Left ventricle myocardium superior (tissue), 1 donor: ENCODE data around the gene HS3ST4. TPM values are rescaled to one million over a fixed set of nuclear protein-coding genes. Genes with fewer than 3 reads are reported as not detected.
"Not testable (repeated sequence)": the region's sequence is repeated elsewhere in the genome, so short reads cannot be mapped to it uniquely, and the experiment has no call there.

Experiments used
- ATAC-seq: fragments of 200-7000 bp; cut with Tn5 transposase; one replicate; pipeline ENCODE4 v1.9.1; 2020; ENCODE audit warnings: mild to moderate bottlenecking, moderate library complexity
- DNase-seq: peaks from one replicate; pipeline ENCODE4 v3.0.0-alpha.2; 2020
- intact Hi-C: fragments of 100-400 bp; cut with micrococcal nuclease; formaldehyde crosslinking; loops from one replicate; pipeline ENCODE4 v1.11.0; 2022
- total RNA-seq: library from RNA; stranded (reverse); fragmentation: NEBNext Ultra II Directional; extraction: Animal tissue kit (Norgen Biotek cat#: 25700); gene quantifications from one replicate; pipeline ENCODE4 v1.2.1, GENCODE V29; 2021
- donor health status: DM: no; HTN: yes; CAD: no; lungs with severe emphysema.

HS3ST4 gene
- total RNA-seq, 1 donor from 2014 or later: not detected

DNA sequence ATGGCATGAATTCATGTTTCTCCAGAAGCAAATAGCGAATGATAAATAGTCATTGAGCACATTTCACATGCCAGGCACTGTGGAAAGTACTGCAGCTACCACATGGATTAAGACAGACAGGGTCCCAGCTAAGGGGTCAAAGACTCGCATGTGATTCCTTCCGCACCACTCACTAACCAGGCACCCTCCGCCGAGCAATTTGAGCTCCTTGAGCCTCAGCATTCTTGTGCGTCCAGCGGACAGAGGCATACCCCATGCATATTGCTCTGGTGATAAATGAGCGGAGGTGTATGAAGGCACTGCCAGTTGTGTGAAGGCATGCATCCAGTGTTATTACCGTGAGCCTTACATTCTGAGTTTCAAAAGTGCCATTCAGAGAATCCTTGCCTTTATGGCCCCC lies 358.7 kb downstream of the HS3ST4 start:
- no peak for ATAC-seq
- no peak for DNase-seq
- intact Hi-C loops: no loop called here

DNA sequence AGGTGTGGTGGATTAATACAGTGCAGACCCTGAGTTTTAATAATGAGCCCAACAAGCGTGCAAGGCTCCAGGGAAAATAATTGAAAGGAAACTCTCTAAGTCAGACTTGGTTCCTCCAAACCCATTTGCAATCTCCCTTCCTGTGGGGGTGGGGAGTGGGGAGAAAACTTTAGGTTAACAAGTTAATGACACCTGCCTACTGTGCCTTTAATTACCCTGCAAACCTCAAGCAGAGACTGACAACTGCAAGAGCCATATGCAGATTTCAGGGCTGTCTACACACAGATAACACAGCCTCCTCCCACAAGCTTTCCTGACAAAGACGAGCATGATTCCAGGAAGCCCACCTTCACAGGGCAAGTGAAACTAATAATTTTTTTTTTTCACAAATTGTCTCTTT lies 359.3 kb downstream of the HS3ST4 start:
- DNase-seq (no peak), ATAC-seq (no peak)
- intact Hi-C loops: no loop called here

DNA sequence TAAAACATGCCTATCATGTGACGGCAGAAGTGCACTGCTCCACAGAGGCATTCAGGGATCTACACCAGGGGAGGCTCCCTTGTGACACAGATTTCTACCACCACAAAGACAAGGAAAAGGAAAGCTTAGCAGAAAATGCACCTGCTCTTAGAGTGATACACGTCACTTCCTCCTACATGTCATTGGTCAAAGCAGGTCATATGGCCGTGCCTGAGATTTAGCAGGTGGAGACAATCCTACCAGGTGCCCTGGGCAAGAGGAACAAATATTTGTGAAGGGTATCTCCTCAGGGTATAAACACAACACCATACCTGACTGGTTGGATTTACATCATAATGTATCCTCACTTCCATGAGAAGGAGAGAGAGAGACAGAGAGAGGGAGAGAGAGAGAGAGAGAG lies 362.1 kb downstream of the HS3ST4 start:
- ATAC-seq (no peak), DNase-seq (no peak)
- intact Hi-C loops: no loop called here

DNA sequence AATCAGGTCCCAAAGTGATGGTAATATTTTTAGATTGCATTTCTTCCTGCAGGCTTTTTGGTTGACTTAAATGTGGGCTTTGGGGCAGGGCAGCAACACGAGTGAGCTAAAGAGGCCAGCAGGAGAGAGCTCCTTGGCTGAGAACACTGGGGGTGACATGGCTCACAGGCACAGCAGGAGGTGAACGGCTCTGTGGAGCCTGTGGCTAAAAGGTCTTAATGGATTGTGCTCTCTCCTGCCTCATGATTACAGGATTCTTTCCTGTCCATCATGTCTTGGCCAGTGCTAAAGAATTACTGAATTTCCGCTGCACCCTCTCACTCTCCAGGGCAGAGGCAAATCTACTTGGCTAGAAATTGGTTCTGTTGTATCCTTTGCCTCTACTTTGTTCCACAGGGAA lies 366.6 kb downstream of the HS3ST4 start:
- DNase-seq (no peak), ATAC-seq (no peak)
- intact Hi-C loops: no loop called here

DNA sequence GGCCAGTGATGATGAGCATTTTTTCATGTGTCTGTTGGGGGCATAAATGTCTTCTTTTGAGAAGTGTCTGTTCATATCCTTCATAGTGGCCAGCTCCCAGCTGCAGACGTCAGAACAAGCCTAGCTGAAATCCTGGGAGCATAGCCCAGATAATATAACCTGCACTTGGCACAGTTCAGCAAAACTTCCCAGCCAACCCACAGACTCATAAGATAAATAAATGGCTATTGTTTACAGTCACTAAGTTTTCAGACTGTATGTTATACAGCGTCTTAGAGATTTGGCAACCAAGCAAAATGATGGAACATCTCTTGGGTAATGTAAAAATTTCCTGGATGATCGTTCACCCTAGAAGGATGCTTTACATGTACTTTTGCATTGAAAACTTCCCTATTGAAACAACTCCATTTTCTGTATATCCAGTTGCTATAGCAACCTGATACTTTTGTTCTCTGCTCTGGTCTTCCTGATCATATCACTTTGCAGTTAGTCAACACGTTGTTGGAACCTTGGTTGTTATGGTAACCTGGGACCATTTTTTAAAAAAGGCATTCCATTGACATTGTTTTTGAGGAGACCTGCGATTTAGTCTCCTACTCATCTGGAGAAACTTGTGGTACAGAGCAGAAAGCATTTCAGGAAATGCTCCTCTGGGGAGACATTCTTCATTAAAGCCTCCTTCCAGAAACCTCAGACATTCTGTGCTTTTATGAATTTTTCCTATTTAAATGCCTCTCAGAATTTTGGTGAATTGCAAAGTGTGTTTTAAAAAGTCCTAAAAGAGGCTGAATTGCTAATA lies 378.7 kb downstream of the HS3ST4 start:
- ATAC-seq (no peak), DNase-seq (no peak)
- intact Hi-C loops: no loop called here

DNA sequence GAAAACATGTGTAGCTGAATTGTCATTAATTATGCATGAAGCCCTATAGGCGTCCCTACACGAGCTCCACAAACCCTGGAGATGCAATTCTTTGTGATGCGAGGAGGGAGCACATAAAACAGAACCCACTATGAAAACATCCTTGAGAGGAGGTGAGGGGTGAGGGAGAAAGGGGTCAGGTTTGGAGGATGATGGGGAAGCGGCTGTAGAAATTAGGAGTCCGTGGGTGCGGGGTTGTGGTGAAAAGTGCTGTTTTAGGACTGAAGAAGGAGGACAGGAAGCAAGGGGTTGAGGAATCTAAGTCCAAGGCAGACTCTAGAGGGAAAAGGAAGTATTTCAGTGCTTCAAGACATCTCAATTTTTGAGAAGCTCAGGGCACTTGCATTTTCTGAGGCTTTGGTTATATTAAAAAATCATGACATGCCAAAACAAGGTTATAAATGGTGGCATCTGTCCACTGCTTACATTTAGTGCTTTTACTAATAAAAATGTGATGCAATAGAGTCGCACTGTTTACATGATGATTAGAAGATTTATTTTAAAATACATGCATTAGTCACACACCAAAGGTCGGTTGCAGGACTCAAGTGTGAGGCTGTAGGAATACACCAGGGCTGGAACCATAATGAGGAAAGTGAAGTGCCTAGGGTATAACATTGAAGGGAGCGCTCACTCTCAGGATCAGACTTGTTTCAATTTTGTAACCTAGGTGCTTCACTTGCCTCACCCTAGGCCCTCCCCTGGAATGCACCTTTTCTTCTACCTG lies 379.5 kb downstream of the HS3ST4 start:
- ATAC-seq (no peak), DNase-seq (no peak)
- intact Hi-C loops: no loop called here

DNA sequence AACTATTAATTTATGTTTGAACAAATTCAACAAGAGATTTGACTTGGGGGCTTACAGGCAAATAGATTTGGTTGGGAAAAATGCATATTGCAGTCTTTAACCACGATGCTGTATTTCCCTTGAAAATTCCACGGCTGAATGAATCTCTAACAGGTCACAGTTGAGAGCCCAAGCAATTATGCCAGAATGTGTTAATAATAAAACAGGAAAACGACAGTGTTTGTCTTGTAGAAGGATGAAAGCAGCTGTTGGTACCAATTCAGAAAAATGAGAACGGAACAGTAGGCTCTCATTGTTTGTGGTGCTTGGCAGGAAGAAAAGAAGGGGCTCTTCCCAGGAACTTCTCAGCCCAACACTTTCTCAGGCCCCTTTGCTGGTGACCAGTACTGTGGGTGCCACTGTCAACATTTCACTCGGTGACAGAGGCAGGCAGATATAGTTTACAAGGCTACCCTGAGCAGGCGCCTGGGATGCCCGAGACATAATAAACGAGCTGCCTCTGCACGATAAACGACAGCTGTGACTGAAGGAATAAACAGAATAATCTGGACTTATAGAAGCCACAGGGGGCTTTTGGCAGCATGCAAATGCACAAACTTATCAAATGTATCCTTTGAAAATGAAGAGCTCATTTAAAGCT lies 387.1 kb downstream of the HS3ST4 start:
- DNase-seq (no peak), ATAC-seq (no peak)
- intact Hi-C loops: no loop called here

DNA sequence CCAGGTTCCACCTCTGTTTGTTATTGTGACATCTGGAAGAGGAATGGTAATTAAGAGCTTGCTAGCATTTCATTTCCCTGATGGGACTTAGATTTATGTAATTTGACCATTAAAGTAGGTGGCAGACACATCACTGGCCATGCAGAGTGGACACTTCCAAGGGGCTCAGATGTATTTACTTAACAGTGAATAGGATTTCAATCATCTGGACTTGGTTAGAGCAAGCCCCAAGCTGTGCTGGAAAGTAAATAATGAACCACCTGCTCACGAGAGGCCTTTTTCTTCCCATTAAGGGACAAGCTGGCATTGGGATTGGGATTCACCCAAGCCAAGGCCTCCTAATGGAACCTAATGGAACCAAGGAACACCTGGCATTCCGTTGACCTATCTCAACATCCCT lies 395.3 kb downstream of the HS3ST4 start:
- DNase-seq (no peak), ATAC-seq (no peak)
- intact Hi-C loops: no loop called here

DNA sequence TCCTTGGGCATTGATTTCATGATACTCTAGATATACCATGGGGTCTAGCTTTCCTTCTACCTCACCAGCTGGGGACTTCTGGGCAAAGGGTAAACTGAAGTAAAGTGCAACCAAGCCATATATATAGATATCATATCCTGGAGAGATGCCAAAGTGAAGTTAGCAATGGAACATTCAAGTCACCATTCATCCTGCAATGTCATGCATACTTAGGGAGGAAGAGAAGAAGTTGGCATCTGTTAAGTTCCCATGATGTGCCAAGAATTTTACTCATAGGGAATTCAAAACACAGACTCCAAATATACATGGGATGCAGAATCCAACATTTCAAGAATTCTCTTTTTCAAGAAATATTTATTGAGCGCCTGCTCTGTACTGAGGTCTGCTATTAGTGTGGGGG lies 399.8 kb downstream of the HS3ST4 start:
- no peak for ATAC-seq
- intact Hi-C loops: no loop called here
- no peak for DNase-seq

DNA sequence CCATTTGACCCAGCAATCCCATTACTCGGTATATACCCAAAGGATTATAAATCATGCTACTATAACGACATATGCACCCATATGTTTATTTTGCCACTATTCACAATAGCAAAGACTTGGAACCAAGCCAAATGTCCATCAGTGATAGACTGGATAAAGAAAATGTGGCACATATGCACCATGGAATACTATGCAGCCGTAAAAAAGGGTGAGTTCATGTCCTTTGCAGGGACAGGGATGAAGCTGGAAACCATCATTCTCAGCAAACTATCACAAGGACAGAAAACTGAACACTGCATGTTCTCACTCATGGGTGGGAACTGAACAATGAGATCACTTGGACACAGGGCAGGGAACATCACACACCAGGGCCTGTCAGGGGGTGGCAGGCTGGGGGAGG lies 406.4 kb downstream of the HS3ST4 start:
- ATAC-seq, intact Hi-C loops, DNase-seq: not testable (repeated sequence)

DNA sequence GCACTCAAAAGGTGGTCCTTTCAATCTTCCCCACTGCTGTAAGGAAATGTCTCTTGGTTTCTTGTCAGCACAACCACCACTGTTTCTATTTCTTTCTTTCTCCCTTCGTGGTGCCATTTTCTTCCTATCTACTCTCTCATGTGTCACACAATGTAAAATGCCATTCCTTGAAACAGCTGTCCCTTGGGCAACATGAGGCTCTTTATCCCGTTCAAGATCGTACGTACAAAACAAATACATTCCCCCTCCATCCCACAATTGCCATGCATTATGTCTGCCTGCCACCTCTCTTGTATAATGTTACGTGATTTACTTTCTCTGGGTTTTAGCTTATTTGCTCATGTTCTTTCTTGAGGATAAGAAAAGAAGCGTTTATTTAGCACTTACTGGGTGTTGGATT lies 410.6 kb downstream of the HS3ST4 start:
- intact Hi-C loops: no loop called here
- no peak for ATAC-seq
- DNase-seq: no peak

DNA sequence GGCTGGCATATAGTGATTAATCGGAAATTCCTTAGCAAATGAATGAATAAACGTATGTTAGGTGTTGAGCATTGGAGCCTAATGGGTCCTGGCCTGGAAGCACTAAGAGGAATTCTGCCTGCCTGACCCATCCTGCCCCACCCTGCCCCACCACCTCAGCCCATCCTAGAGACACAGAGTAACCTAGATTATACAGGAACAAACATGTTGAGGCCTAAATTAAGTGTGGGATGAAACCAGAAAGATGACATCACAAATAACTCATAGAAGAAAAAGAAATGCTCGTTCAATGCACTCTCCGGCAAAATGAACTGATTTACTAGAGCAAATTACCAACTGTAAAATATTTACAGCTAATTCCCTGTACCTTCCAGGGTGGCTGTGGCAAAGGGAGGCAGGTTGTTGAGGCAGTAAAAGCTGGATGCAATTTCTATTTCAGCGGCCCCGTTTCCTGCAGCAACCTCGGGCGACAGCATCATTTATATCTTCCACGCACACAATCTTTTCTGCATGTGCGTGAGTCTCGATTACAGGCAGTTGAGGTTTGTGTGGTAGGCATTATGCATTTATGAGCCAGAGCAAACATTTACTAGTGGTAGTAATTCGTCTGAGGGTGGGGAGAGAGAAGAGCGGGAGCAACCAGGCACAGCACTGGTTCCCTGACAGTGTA lies 417.2 kb downstream of the HS3ST4 start:
- intact Hi-C loops: no loop called here
- ATAC-seq: no peak
- no peak for DNase-seq

DNA sequence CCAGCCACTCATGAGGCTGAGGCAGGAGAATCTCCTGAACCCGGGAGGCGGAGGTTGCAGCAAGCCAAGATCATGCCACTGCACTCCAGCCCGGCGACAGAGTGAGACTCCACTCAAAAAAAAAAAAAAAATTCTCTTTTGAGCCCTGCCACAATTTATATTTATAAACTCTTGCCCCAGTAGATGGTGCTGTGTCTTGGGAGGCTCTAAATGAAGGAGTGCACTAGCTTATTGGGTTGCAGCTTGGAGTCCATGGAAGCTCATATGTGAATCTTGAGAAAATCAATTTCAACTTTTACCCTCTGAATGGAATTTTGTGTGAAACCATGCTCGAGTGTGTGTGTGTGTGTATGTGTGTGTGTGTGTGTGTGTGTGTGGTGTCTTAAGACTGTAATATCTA lies 420.1 kb downstream of the HS3ST4 start:
- DNase-seq (no peak), ATAC-seq (no peak)
- intact Hi-C loops: loop anchor here (10.0 kb wide), 1 partner anchor 1283 kb away; no protein-coding TSS in a partner anchor

DNA sequence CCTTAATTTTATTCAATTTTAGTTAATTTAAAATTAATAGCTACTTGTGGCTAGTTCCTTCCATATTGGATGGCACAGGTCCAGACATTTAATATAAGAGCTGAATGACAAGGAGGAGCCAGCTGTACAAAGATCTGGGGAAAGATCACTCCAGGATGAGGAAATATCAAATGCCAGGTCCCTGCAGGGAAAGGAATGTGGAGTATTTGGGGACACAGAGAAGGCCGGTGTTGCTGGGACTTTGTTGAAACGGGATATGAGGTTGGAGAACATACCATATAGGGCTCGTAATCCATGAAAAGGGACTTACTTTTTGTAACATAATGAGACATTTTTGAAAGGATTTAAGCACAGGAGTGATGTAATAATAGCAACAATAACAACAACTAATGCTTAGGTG lies 426.8 kb downstream of the HS3ST4 start:
- DNase-seq (no peak), ATAC-seq (no peak)
- intact Hi-C loops: loop anchor here (10.0 kb wide), 1 partner anchor 1276 kb away; no protein-coding TSS in a partner anchor

DNA sequence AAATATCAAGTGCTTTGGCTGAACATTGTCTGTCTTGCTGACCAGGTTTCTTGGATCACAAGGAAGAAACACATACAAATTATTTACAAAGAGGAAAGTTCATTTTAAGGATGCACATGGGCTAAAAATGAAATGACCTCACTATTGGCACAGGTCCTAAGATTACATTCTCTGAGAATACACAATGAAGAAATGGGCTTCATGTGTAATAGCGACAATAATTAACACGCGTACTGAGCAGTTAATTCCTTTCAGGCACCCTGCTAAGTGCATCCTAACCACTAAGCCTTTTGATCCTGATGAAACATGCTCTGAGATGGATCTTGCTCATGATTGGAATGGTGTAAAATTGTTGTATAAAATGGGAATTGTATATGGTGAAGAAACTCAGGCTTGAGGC lies 429.0 kb downstream of the HS3ST4 start:
- intact Hi-C loops: no loop called here
- no peak for DNase-seq
- no peak for ATAC-seq

DNA sequence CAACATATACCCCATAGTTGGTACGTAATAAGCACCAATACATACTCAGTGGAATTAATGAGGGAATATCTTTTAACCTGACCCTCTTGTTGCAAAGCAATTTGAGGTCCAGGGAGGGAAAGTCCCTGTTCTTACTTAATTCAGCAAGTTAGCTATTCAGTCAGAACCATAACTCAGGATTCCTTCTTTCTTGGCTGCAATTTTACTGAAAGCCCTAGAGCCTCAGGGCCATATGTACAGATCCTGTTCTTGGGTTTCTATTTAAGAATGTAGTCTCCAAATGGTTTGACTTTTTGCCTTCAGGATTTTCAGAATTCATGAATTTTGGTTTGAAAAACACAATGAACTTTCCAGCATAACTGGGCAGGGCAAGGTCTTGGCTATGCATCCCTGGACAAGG lies 436.5 kb downstream of the HS3ST4 start:
- no peak for ATAC-seq
- intact Hi-C loops: no loop called here
- no peak for DNase-seq

DNA sequence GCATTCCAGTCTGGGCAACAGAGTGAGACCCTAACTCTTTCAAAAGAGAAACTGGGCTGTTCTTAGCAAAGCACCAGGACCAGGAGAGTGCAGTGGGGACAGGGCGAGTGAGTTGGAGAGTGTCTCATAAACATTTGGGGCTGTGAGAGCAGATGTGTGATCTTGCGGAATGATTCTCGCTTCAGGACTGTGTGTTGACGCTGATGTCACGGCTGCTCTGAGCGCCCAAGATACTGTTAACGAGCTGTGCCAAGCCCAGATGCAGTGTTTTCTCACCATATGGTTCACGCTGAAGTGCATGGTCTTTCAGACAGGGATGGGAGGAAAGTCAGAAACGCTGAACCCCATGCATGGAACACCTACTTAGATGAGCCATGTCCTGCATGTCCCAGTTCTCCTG lies 438.2 kb downstream of the HS3ST4 start:
- no peak for DNase-seq

DNA sequence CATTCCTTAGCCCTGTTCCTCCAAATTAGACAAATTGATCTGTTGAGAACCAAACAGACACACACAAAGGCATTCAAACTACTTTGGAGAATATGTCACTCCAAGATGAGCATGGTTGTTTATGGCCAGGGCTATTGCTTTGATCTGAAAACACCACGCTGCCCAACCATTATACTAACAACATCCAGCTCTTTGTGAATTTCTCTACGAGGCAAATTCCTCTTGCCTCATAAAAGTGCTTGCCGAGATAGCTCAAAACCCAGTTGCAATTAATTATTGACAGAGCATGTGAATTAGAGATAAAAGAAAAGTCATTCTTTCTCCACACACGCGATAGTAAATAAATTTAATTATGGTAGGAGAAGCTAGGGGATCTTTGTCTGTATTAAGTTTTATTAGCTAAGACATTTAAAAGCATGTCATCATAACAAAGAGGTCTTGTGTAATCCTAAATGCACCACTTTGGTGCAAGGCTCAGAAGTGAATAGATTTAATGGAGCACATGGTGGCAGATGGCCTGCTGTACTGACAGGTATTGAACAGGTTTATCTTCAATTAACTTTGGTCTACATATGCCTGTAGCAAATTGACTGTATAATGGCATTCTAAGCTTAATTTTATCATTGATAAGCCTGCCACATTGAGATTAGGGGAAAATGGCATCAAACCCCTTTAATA lies 441.8 kb downstream of the HS3ST4 start:
- no peak for DNase-seq
- no peak for ATAC-seq
- intact Hi-C loops: no loop called here

More for the DNA sequence above, 438.2 kb downstream of the HS3ST4 start:
- intact Hi-C loops: no loop called here
- ATAC-seq: no peak

DNA sequence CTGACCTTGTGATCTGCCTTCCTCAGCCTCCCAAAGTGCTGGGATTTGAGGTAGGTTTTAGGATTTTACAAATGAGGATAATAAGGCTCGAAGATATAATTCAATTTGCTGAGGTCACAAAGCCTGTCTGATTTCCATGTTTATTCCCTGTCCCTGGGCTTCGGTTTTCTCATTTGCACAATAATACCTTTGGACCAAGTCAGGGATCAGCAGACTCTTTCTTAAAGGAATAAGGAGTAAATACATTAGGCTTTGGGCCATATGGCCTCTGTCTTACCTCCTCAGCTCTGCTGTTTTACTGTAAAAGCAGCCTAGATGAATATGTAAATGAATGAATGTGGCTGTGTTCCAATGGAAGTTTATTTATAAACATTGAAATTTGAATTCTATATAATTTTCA lies 442.8 kb downstream of the HS3ST4 start:
- DNase-seq (no peak), ATAC-seq (no peak)
- intact Hi-C loops: no loop called here
